Hepatocyte (in vitro differentiated cells): ENCODE measurements around the gene TNFRSF13B.

Experiments used
- EZH2 ChIP-seq: fragments of 200-600 bp; sonication (generic); IDR thresholded peaks from 2 replicates; pipeline ENCODE4 v1.6.1; 2016; ENCODE audit warnings: antibody characterized with exemption, mild to moderate bottlenecking, borderline replicate concordance
- EZH2phosphoT487 ChIP-seq: fragments of 200-600 bp; sonication (generic); IDR thresholded peaks from one replicate; pipeline ENCODE4 v1.6.1; 2018; ENCODE audit warnings: antibody characterized with exemption, mild to moderate bottlenecking, low read depth, moderate library complexity; ENCODE audit not compliant: unreplicated experiment, severe bottlenecking
- TF ChIP-seq, protein P1 (sequence below): fragments of 200-600 bp; sonication (generic); IDR thresholded peaks from 2 replicates; pipeline ENCODE4 v1.5.1; 2016; ENCODE audit warnings: antibody characterized with exemption, mild to moderate bottlenecking; ENCODE audit not compliant: poor library complexity

DNA sequence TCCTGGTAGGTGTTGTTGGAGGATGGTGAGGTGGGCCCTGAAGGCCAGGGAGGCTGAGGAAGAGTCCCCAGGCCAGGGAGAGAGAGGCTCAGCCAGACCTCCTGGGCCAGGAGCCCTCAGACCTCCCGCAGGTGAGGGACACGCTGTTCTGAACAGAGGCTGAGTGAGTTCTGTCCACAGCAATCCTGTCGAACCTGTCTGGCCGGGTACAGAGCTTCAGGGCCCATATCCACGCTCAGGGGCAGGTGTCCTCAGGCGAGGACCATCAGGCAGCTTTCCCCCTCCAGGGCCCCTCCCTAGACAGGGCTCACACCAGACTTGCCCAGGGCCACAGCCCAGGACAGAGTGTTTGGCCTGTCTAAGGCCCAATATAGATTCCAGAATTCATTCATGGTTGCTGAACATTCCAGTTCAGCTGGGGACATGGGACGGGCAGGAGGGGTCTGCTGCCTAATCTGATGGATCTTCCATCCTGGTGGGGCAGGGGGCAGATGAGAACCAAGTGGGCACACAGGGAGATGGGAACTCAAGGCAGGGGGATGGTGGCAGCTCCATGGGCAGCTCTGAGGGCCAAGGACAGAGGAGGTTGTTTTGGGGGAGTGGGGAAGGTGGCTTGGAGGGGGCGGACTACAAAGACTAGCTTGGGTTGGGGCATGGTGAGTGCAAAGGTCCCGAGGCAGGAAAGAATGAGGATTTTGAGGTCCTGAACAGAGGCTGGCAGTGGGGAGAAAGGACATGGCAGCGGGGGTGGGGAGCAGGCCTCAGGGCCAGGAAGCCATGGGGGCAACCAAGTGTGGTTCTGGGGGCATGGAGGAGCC lies 46.9 kb upstream of the TNFRSF13B start:
- no peak for TF ChIP-seq EZH2phosphoT487
- TF ChIP-seq, protein P1, sequence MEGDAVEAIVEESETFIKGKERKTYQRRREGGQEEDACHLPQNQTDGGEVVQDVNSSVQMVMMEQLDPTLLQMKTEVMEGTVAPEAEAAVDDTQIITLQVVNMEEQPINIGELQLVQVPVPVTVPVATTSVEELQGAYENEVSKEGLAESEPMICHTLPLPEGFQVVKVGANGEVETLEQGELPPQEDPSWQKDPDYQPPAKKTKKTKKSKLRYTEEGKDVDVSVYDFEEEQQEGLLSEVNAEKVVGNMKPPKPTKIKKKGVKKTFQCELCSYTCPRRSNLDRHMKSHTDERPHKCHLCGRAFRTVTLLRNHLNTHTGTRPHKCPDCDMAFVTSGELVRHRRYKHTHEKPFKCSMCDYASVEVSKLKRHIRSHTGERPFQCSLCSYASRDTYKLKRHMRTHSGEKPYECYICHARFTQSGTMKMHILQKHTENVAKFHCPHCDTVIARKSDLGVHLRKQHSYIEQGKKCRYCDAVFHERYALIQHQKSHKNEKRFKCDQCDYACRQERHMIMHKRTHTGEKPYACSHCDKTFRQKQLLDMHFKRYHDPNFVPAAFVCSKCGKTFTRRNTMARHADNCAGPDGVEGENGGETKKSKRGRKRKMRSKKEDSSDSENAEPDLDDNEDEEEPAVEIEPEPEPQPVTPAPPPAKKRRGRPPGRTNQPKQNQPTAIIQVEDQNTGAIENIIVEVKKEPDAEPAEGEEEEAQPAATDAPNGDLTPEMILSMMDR = no peak
- no peak for TF ChIP-seq EZH2
